GM12878 (cell line): ENCODE data around the gene R3HDM2. TPM values are rescaled to one million over a fixed set of nuclear protein-coding genes. Genes with fewer than 3 reads are reported as not detected.

ENCODE experiments used
- ATAC-seq: fragments of 200-7000 bp; cut with Tn5 transposase; 3 replicates; pipeline ENCODE4 v1.9.1; 2020; ENCODE audit warnings: mild to moderate bottlenecking, moderate library complexity
- BruUV-seq: library from RNA; stranded (reverse); fragments of 400-500 nt; replicated peaks from 2 replicates; lab custom pipeline; 2021; lab: Mats Ljungman, UMichigan
- CTCF ChIA-PET: fragments of 300-600 bp; sonication (Branson Sonifier 250); formaldehyde crosslinking; extraction: SDS; loops from one replicate; lab custom pipeline; 2021; ENCODE audit warnings: inconsistent platforms; lab: Yijun Ruan, JAX
- POLR2A ChIA-PET: fragments of 350-600 bp; formaldehyde crosslinking; extraction: SDS; loops from one replicate; lab custom pipeline; 2021; ENCODE audit warnings: inconsistent platforms; lab: Charles Lee
- RAD21 ChIA-PET: fragments of 300-600 bp; sonication (Branson Sonifier 250); formaldehyde crosslinking; loops from one replicate; lab custom pipeline; 2023; ENCODE audit warnings: antibody characterized with exemption; ENCODE audit not compliant: unreplicated experiment; lab: Charles Lee
- SMC1A ChIA-PET: fragments of 300-600 bp; sonication (Branson Sonifier 250); formaldehyde crosslinking; loops from one replicate; lab custom pipeline; 2023; ENCODE audit not compliant: unreplicated experiment, uncharacterized antibody; lab: Charles Lee
- DNase-seq: peaks from one replicate; pipeline ENCODE4 v3.0.0-alpha.2; 2011; ENCODE audit warnings: low read depth, low spot score
- FAIRE-seq: peaks from 3 replicates; lab custom pipeline; 2011; peaks lifted over from hg19 to GRCh38; lab: Jason Lieb, UNC
- H2AFZ ChIP-seq: 2 replicates; pipeline ENCODE4 v1.6.0; 2011; ENCODE audit warnings: low read depth, low read length, control low read depth; ENCODE audit not compliant: control insufficient read depth
- H3K27ac ChIP-seq: 2 replicates; pipeline ENCODE4 v1.5.1; 2011; ENCODE audit warnings: control low read depth; ENCODE audit not compliant: control insufficient read depth, insufficient read depth
- H3K27me3 ChIP-seq, 2 experiments: replicated peaks in 1 of 2; 2 replicates each; pipeline versions ENCODE4 v1.6.0 to v1.6.1; 2011; ENCODE audit warnings: low read length in 1 of 2; ENCODE audit not compliant: control insufficient read depth in 2 of 2, insufficient read depth in 2 of 2
- H3K36me3 ChIP-seq, 2 experiments: 2 replicates each; pipeline ENCODE4 v1.5.1; 2011; ENCODE audit warnings: low read length in 1 of 2; ENCODE audit not compliant: control insufficient read depth in 2 of 2, insufficient read depth in 2 of 2
- H3K4me1 ChIP-seq: 2 replicates; pipeline ENCODE4 v1.6.1; 2011; ENCODE audit warnings: mild to moderate bottlenecking, low read length, moderate library complexity, mixed read lengths; ENCODE audit not compliant: control insufficient read depth, insufficient read depth
- H3K4me2 ChIP-seq: 2 replicates; pipeline ENCODE4 v1.6.0; 2011; ENCODE audit warnings: control low read depth; ENCODE audit not compliant: control insufficient read depth, insufficient read depth
- H3K4me3 ChIP-seq: fragments of 200-600 bp; sonication (generic); 2 replicates; pipeline ENCODE4 v1.5.1; 2016
- H3K79me2 ChIP-seq: 2 replicates; pipeline ENCODE4 v1.6.0; 2011; ENCODE audit warnings: low read length; ENCODE audit not compliant: control insufficient read depth, insufficient read depth
- H3K9ac ChIP-seq: 2 replicates; pipeline ENCODE4 v1.8.0; 2011; ENCODE audit warnings: low read length, control low read depth, mixed read lengths; ENCODE audit not compliant: control insufficient read depth, insufficient read depth
- H3K9me3 ChIP-seq: replicated peaks from 3 replicates; pipeline ENCODE4 v1.5.1; 2011; ENCODE audit warnings: mild to moderate bottlenecking, low read length; ENCODE audit not compliant: control insufficient read depth, insufficient read depth
- H4K20me1 ChIP-seq: 2 replicates; pipeline ENCODE4 v1.6.0; 2011; ENCODE audit not compliant: control insufficient read depth, insufficient read depth
- HDGF ChIP-seq: fragments of 450-650 bp; IDR thresholded peaks from 2 replicates; pipeline ENCODE4 v1.6.1; 2016; ENCODE audit warnings: antibody characterized with exemption
- IKZF1 ChIP-seq: fragments of 450-650 bp; conservative IDR thresholded peaks from 2 replicates; pipeline ENCODE4 v1.6.1; 2017; ENCODE audit warnings: antibody characterized with exemption, mild to moderate bottlenecking
- PAX8 ChIP-seq: fragments of 450-650 bp; IDR thresholded peaks from 2 replicates; pipeline ENCODE4 v1.6.1; 2017; ENCODE audit warnings: mild to moderate bottlenecking, moderate library complexity
- TBL1XR1 ChIP-seq: IDR thresholded peaks from 2 replicates; pipeline ENCODE4 v1.6.1; 2012; ENCODE audit warnings: low read depth, low read length, improper control_type of control experiment
- WGBS: methylation state at CpG from one replicate; pipeline ENCODE4 v1.1.6; 2016; ENCODE audit warnings: low lambda C conversion rate; ENCODE audit not compliant: insufficient replicate concordance, insufficient coverage; ENCODE audit errors: missing lambda C conversion rate; 5-methylcytosine and 5-hydroxymethylcytosine counted together
- in situ Hi-C: fragments of 300-500 bp; cut with MboI; formaldehyde crosslinking; loops from 9 replicates; pipeline ENCODE4 v1.14.3; 2018; ENCODE audit warnings: mixed read lengths
- intact Hi-C: fragments of 100-400 bp; cut with micrococcal nuclease; formaldehyde crosslinking; loops from one replicate; pipeline ENCODE4 v1.14.2; 2022; ENCODE audit not compliant: unreplicated experiment
- polyA plus RNA-seq, 11 experiments: library from polyadenylated mRNA; depleted of rRNA in 4 of 11; unstranded in 6 of 11; stranded (reverse) in 5 of 11; fragments of >200 nt; fragmentation: Nextera tagmentation in 4 of 11; fragmentation: Illumina TruSeq in 1 of 11; extraction: Ambion mirVana in 4 of 11; extraction: Trizol in 1 of 11; gene quantifications; 1 replicate in 1 of 11; 2 replicates in 10 of 11; pipeline versions ENCODE4 v1.2.1 to v1.2.3, GENCODE V29; 2011 to 2016; ENCODE audit warnings: inconsistent platforms in 2 of 11, missing spikeins in 2 of 11, low read depth in 1 of 11
- total RNA-seq, 4 experiments: library from RNA; depleted of rRNA in 3 of 4; stranded (reverse); fragments of >200 nt in 3 of 4; fragmentation: Illumina TruSeq in 1 of 4; extraction: Trizol in 1 of 4; gene quantifications; 2 replicates each; pipeline versions ENCODE4 v1.2.1 to v1.2.3, GENCODE V29; 2013 to 2021

Gene R3HDM2
- total and polyA plus RNA-seq, 10 of the 15 experiments (the other 5 are each of a cell fraction or from before 2014, with no cell fraction given) = 4.6 to 26.1 (median 11.2) TPM

- Histone ChIP-seq H3K4me1 (peaks cover 13% of the 10 kb centered on the region), H3K4me2 (no peak overlapping the region), H3K36me3 (no peaks in the 10 kb centered on the region), H3K9me3 (no peaks in the 10 kb centered on the region), H3K9ac (no peak overlapping the region), H3K79me2 (no peaks in the 10 kb centered on the region), H3K27ac (no peak overlapping the region), H4K20me1 (no peaks in the 10 kb centered on the region), H2AFZ (no peak overlapping the region), H3K27me3 (peaks cover 17 to 29% of the 10 kb centered on the region in 2 experiments; a peak in 3 of 4 replicates), H3K4me3 (no peak overlapping the region)
- FAIRE-seq (no peak), ATAC-seq (peak; percentile 23), DNase-seq (no peak)
- TF ChIP-seq HDGF = peak; percentile 85; the same call in 1 of the 2 replicates
- no peak for TF ChIP-seq TBL1XR1
- no peak for TF ChIP-seq IKZF1
- no peak for TF ChIP-seq PAX8
- 44% methylated on average over 22 of the region's 22 CpGs for WGBS
- POLR2A ChIA-PET = interaction anchor here (1.6 kb wide), 1 partner anchor 10 kb away, joined by 3 read pairs; no protein-coding TSS in a partner anchor
- CTCF ChIA-PET = interaction anchor here (1.0 to 7.8 kb wide), 7 partner anchors 9 to 231 kb away, joined by 3 to 202 read pairs (median 9); partner anchors contain the start of gene STAC3
- BruUV-seq = no TSS peak
- RAD21 ChIA-PET = interaction anchor here (0.9 to 2.0 kb wide), 2 partner anchors 10 to 19 kb away, joined by 4 to 5 read pairs; no protein-coding TSS in a partner anchor
- in situ Hi-C loops = no loop called here
- SMC1A ChIA-PET = interaction anchor here (1.1 kb wide), 1 partner anchor 10 kb away, joined by 9 read pairs; no protein-coding TSS in a partner anchor
- intact Hi-C loops = no loop called here
These were observed 207.4 kb downstream of the R3HDM2 start for GRCh38 chr12:57223191-57224165.
